ENCODE measurements around the gene BNC2.

BNC2 gene

DNA sequence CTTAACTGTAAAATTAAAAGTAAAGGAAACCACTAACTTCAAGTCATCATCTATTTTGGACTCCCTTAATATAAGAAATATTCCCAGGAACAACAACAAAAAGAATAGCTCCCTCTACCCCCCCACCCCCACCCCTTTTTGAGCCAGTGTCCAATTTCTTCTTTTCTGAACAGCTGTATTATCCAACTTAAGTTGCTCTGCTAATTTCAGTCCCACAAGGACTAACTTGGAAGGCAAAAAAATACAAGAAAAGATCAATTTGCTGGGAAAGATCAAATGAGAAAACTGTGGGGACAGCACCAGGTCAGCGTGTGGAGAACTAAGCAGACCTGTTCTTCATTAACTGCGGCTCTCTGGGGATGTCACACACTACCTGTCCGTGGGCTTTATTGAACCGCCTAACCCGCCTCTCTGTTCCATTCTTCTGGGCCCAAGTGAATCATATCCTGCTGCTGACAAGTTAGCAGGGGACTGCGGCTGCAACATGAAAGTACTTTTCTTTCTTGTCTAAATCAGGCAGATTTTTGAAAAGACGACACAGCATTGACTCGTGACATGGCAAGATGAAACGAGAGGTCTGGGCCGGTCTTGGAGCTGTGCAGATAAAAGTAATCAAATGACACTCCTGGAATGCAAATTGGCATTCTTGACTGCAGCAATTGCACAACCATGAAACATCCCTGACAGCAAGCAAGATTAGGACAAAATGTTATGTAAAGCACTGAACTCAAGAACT is 2.7 kb downstream of the BNC2 start (continued):
- TF ChIP-seq, protein P1, sequence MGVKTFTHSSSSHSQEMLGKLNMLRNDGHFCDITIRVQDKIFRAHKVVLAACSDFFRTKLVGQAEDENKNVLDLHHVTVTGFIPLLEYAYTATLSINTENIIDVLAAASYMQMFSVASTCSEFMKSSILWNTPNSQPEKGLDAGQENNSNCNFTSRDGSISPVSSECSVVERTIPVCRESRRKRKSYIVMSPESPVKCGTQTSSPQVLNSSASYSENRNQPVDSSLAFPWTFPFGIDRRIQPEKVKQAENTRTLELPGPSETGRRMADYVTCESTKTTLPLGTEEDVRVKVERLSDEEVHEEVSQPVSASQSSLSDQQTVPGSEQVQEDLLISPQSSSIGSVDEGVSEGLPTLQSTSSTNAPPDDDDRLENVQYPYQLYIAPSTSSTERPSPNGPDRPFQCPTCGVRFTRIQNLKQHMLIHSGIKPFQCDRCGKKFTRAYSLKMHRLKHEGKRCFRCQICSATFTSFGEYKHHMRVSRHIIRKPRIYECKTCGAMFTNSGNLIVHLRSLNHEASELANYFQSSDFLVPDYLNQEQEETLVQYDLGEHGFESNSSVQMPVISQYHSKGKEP (tag by site-specific recombination; IDR thresholded peaks at IDR 0.05), result peak; percentile 58; the same call in 1 of the 2 replicates
- TF ChIP-seq ZNF514 (tag by site-specific recombination; IDR thresholded peaks at IDR 0.05) (no peak), SETDB1 (IDR thresholded peaks at IDR 0.05; ENCODE audit: insufficient read length, low read length) (no peak)

DNA sequence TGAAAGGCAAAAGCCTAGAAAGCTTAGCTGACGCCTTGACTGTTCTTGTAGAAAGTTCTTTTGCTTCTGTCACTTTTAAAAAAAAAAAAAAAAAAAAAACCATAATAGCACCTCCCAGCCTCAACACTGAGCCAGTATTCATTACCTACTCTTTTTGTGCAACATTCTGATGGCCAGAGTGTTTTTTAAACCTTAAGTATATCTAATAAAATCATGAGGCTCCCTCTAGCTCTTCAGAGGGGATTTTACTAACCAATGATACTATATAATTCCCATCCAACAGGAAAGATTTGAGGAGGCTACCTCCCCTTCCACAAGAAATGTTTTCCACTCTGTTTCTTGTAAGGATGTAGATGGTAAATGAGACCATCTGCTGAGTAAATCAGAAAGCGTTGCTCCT is 3.9 kb downstream of the BNC2 start:
- Histone ChIP-seq H3K4me3 (ENCODE audit: low read depth, low read length) (no peak overlapping the region), H3K27ac (ENCODE audit: extremely low read depth, low read depth, low read length) (no peak overlapping the region), H3K4me1 (ENCODE audit: control insufficient read depth, insufficient read depth, low read length) (peaks cover 13% of the 10 kb centered on the region), H3K9me3 (ENCODE audit: control insufficient read depth, insufficient read depth, low read depth, low read length) (no peaks in the 10 kb centered on the region), H3K36me3 (ENCODE audit: control insufficient read depth in 2 of 2, insufficient read depth in 1 of 2, low read length in 2 of 2) (no peaks in the 10 kb centered on the region)
- TF ChIP-seq ZNF514 (tag by site-specific recombination; IDR thresholded peaks at IDR 0.05), result no peak
- TF ChIP-seq, protein P2, sequence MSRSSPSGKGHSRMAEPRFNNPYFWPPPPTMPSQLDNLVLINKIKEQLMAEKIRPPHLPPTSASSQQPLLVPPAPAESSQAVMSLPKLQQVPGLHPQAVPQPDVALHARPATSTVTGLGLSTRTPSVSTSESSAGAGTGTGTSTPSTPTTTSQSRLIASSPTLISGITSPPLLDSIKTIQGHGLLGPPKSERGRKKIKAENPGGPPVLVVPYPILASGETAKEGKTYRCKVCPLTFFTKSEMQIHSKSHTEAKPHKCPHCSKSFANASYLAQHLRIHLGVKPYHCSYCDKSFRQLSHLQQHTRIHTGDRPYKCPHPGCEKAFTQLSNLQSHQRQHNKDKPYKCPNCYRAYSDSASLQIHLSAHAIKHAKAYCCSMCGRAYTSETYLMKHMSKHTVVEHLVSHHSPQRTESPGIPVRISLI (tag by site-specific recombination; IDR thresholded peaks at IDR 0.05), result peak; percentile 74; the same call in 1 of the 2 replicates
- CTCF ChIA-PET, result interaction anchor here (0.7 to 0.9 kb wide), 3 partner anchors 16 to 816 kb away, joined by 3 read pairs; no protein-coding TSS in a partner anchor
- POLR2A ChIA-PET, result interaction anchor here (0.6 to 0.8 kb wide), 3 partner anchors 13 to 292 kb away, joined by 3 to 6 read pairs (median 3); no protein-coding TSS in a partner anchor

DNA sequence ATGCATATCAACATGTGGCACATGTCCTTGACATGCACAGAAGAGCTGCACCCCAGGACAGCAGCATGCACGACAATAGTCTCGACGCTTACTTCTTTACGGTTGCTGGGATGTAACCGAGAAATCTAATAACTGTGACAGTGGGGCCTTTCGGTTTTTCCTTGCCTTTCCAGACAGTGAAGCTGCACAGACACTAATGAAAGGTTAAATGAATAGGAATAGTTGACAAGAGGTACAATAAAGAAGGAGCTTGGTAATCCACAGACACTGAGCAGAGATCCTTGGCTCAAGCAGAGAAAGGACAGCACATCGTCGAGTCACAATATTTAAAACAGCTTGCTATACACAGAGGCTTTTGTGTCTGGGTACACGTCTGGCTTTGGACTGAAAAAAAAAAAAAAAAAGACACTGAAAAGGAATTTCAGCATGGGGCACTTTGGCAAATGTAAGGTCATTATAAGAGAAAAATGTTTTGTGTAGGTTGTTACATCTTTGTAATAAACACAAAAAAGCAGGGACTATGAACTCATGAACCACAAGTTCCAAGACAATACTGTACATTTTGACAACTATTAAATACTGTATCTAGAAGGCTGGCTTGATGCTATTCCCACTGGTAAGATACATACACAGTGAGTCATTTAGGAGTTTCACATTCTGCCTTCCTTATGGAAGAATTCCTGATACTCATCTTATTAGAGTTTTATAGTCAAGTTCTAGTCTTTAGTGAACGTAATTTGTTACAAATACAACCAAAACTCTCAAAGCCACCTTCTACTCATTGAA is 5.6 kb downstream of the BNC2 start:
- CTCF ChIA-PET, result interaction anchor here (0.6 kb wide), 1 partner anchor 1655 kb away, joined by 3 read pairs; no protein-coding TSS in a partner anchor
- POLR2A ChIA-PET, result no interaction called here
- peak; percentile 21; the same call in 1 of the 2 replicates for TF ChIP-seq SCRT2 (tag by site-specific recombination; IDR thresholded peaks at IDR 0.05)
- no peak for TF ChIP-seq ZBTB20 (tag by site-specific recombination; IDR thresholded peaks at IDR 0.05)
- TF ChIP-seq ZNF266 (tag by site-specific recombination; IDR thresholded peaks at IDR 0.05; ENCODE audit: low read depth), result no peak
- H3K27ac ChIP-seq (ENCODE audit: extremely low read depth, low read depth, low read length), result no peak overlapping the region
- H3K36me3 ChIP-seq (ENCODE audit: control insufficient read depth in 2 of 2, insufficient read depth in 1 of 2, low read length in 2 of 2), result no peaks in the 10 kb centered on the region
- H3K9me3 ChIP-seq (ENCODE audit: control insufficient read depth, insufficient read depth, low read depth, low read length), result no peaks in the 10 kb centered on the region
- peaks cover 13% of the 10 kb centered on the region for H3K4me1 ChIP-seq (ENCODE audit: control insufficient read depth, insufficient read depth, low read length)
- no peak overlapping the region for H3K4me3 ChIP-seq (ENCODE audit: low read depth, low read length)

DNA sequence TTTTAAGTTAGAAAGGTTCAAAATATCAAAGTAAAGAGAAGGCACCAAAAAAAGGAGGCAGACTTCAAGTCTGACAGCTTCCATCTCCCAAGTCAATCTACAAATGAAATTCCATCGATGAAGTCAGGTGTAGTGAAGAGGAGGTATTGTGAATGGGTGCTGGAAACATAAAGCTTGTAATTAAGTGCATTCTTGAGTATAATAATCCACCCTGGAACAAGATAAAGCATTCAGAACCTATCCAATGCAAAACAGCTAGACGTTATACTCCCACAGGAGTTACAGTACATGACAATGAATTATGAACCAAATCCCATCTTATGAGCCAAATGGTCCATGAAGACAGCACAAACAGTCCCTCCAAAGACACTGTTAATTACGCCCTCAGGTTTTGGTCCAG is 22.3 kb downstream of the BNC2 start:
- no peak overlapping the region for H3K4me3 ChIP-seq (ENCODE audit: low read depth, low read length)
- CTCF ChIA-PET, result interaction anchor here (1.0 kb wide), 1 partner anchor 715 kb away, joined by 3 read pairs; no protein-coding TSS in a partner anchor
- H3K4me1 ChIP-seq (ENCODE audit: control insufficient read depth, insufficient read depth, low read length), result no peaks in the 10 kb centered on the region
- H3K9me3 ChIP-seq (ENCODE audit: control insufficient read depth, insufficient read depth, low read depth, low read length), result no peaks in the 10 kb centered on the region
- no peaks in the 10 kb centered on the region for H3K36me3 ChIP-seq (ENCODE audit: control insufficient read depth in 2 of 2, insufficient read depth in 1 of 2, low read length in 2 of 2)
- TF ChIP-seq SP7 (tag by site-specific recombination; IDR thresholded peaks at IDR 0.05) (0 out of 2 replicates have a peak, but pooled peaks have one; percentile 37), ZNF791 (tag by site-specific recombination; IDR thresholded peaks at IDR 0.05) (no peak)
- TF ChIP-seq, protein P3, sequence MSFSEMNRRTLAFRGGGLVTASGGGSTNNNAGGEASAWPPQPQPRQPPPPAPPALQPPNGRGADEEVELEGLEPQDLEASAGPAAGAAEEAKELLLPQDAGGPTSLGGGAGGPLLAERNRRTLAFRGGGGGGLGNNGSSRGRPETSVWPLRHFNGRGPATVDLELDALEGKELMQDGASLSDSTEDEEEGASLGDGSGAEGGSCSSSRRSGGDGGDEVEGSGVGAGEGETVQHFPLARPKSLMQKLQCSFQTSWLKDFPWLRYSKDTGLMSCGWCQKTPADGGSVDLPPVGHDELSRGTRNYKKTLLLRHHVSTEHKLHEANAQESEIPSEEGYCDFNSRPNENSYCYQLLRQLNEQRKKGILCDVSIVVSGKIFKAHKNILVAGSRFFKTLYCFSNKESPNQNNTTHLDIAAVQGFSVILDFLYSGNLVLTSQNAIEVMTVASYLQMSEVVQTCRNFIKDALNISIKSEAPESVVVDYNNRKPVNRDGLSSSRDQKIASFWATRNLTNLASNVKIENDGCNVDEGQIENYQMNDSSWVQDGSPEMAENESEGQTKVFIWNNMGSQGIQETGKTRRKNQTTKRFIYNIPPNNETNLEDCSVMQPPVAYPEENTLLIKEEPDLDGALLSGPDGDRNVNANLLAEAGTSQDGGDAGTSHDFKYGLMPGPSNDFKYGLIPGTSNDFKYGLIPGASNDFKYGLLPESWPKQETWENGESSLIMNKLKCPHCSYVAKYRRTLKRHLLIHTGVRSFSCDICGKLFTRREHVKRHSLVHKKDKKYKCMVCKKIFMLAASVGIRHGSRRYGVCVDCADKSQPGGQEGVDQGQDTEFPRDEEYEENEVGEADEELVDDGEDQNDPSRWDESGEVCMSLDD (tag by site-specific recombination; IDR thresholded peaks at IDR 0.05), result no peak
- TF ChIP-seq, protein P4, sequence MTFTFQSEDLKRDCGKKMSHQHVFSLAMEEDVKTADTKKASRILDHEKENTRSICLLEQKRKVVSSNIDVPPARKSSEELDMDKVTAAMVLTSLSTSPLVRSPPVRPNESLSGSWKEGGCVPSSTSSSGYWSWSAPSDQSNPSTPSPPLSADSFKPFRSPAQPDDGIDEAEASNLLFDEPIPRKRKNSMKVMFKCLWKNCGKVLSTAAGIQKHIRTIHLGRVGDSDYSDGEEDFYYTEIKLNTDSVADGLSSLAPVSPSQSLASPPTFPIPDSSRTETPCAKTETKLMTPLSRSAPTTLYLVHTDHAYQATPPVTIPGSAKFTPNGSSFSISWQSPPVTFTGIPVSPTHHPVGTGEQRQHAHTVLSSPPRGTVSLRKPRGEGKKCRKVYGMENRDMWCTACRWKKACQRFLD (tag by site-specific recombination; IDR thresholded peaks at IDR 0.05), result no peak
- POLR2A ChIA-PET, result no interaction called here
- no peak overlapping the region for H3K27ac ChIP-seq (ENCODE audit: extremely low read depth, low read depth, low read length)

All from HEK293 (cell line).